Ishikawa (cell line): ENCODE results near the gene FFAR3.

Experiments used
- EP300 ChIP-seq: IDR thresholded peaks from 2 replicates; pipeline ENCODE4 v1.6.1; 2012; ENCODE audit warnings: borderline replicate concordance
- FOXM1 ChIP-seq: IDR thresholded peaks from 2 replicates; pipeline ENCODE4 v1.6.1; 2012; ENCODE audit warnings: low read depth, borderline replicate concordance
- NFIC ChIP-seq: IDR thresholded peaks from 2 replicates; pipeline ENCODE4 v1.6.1; 2012
- RAD21 ChIP-seq: IDR thresholded peaks from 2 replicates; pipeline ENCODE4 v1.6.1; 2012; ENCODE audit warnings: low read depth
- TCF12 ChIP-seq: IDR thresholded peaks from 2 replicates; pipeline ENCODE4 v1.6.1; 2012; ENCODE audit warnings: low read depth
- TEAD4 ChIP-seq: IDR thresholded peaks from 2 replicates; pipeline ENCODE4 v1.6.1; 2012
- YY1 ChIP-seq: IDR thresholded peaks from 2 replicates; pipeline ENCODE4 v1.6.1; 2012; ENCODE audit warnings: low read depth
- ZBTB7A ChIP-seq: IDR thresholded peaks from 2 replicates; pipeline ENCODE4 v1.6.1; 2012; ENCODE audit warnings: low read depth
- TF ChIP-seq, protein P1 (sequence below): IDR thresholded peaks from 2 replicates; pipeline ENCODE4 v1.6.1; 2012
- TF ChIP-seq, protein P2 (sequence below): IDR thresholded peaks from 2 replicates; pipeline ENCODE4 v1.6.1; 2012; ENCODE audit warnings: low read depth, mild to moderate bottlenecking

DNA sequence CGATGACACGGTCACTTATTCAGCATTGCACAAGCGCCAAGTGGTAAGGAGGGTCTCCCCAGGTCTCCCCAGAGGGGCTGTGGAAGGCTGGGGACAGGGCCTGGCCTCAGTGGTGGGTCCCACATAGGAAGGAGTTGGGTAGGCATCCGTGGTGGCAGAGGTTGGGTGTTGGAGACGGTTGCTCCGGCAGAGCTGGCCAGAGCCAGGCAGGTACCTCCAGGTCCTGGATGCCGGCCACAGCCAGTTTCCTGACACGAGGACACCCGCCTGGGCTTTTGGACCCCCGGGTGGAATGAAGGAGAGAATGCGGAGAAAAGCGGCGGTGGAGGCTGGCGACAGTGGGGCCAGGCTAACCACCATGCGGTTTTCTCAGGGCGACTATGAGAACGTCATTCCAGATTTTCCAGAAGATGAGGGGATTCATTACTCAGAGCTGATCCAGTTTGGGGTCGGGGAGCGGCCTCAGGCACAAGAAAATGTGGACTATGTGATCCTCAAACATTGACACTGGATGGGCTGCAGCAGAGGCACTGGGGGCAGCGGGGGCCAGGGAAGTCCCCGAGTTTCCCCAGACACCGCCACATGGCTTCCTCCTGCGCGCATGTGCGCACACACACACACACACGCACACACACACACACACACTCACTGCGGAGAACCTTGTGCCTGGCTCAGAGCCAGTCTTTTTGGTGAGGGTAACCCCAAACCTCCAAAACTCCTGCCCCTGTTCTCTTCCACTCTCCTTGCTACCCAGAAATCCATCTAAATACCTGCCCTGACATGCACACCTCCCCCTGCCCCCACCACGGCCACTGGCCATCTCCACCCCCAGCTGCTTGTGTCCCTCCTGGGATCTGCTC lies 11.8 kb upstream of the FFAR3 start:
- no peak for TF ChIP-seq TCF12
- TF ChIP-seq, protein P1, sequence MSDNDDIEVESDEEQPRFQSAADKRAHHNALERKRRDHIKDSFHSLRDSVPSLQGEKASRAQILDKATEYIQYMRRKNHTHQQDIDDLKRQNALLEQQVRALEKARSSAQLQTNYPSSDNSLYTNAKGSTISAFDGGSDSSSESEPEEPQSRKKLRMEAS = no peak
- TF ChIP-seq, protein P2, sequence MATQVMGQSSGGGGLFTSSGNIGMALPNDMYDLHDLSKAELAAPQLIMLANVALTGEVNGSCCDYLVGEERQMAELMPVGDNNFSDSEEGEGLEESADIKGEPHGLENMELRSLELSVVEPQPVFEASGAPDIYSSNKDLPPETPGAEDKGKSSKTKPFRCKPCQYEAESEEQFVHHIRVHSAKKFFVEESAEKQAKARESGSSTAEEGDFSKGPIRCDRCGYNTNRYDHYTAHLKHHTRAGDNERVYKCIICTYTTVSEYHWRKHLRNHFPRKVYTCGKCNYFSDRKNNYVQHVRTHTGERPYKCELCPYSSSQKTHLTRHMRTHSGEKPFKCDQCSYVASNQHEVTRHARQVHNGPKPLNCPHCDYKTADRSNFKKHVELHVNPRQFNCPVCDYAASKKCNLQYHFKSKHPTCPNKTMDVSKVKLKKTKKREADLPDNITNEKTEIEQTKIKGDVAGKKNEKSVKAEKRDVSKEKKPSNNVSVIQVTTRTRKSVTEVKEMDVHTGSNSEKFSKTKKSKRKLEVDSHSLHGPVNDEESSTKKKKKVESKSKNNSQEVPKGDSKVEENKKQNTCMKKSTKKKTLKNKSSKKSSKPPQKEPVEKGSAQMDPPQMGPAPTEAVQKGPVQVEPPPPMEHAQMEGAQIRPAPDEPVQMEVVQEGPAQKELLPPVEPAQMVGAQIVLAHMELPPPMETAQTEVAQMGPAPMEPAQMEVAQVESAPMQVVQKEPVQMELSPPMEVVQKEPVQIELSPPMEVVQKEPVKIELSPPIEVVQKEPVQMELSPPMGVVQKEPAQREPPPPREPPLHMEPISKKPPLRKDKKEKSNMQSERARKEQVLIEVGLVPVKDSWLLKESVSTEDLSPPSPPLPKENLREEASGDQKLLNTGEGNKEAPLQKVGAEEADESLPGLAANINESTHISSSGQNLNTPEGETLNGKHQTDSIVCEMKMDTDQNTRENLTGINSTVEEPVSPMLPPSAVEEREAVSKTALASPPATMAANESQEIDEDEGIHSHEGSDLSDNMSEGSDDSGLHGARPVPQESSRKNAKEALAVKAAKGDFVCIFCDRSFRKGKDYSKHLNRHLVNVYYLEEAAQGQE = no peak
- TF ChIP-seq YY1 = no peak
- TF ChIP-seq NFIC = no peak
- TF ChIP-seq TEAD4 = no peak
- TF ChIP-seq EP300 = no peak
- no peak for TF ChIP-seq FOXM1
- TF ChIP-seq ZBTB7A = no peak
- no peak for TF ChIP-seq RAD21
